Measurements from ENCODE around the gene LTBP1.
A peak's percentile ranks its signal among the peaks of the same experiment; 100 is the strongest.

Gene LTBP1

DNA sequence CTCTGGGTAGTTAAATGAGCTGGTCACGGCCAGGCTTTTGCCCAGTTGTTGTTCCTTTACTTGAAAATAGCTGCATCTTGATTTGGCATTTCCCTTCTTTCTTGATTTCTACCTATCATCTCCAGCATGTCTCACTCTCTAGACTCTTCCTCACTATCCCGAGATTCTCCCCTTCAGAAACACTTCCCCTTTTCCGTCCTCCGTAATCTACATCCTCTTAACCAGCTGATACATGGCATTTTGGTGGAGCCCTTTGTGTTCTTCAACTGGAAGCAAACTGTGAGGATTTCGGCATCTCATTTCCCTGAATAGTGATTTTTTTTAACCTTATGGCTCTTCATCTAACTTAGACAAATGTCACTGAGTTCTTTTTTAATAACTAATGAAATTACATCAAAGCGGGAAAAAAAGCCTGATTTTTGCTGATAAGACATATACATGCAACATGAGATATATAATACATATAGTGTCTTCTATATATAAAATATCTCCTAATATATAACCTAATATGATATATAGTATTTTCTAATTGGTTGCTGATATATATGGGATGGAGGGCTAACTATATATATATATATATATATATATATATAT lies 309.5 kb downstream of the LTBP1 start:
- TF ChIP-seq POLR2AphosphoS5 (IDR thresholded peaks at IDR 0.05; ENCODE audit: low read depth) (no peak), GABPA (IDR thresholded peaks at IDR 0.05; ENCODE audit: low read depth) (no peak), SPI1 (IDR thresholded peaks at IDR 0.05; ENCODE audit: borderline replicate concordance, low read depth) (peak; percentile 89)
- TF ChIP-seq, protein P1, sequence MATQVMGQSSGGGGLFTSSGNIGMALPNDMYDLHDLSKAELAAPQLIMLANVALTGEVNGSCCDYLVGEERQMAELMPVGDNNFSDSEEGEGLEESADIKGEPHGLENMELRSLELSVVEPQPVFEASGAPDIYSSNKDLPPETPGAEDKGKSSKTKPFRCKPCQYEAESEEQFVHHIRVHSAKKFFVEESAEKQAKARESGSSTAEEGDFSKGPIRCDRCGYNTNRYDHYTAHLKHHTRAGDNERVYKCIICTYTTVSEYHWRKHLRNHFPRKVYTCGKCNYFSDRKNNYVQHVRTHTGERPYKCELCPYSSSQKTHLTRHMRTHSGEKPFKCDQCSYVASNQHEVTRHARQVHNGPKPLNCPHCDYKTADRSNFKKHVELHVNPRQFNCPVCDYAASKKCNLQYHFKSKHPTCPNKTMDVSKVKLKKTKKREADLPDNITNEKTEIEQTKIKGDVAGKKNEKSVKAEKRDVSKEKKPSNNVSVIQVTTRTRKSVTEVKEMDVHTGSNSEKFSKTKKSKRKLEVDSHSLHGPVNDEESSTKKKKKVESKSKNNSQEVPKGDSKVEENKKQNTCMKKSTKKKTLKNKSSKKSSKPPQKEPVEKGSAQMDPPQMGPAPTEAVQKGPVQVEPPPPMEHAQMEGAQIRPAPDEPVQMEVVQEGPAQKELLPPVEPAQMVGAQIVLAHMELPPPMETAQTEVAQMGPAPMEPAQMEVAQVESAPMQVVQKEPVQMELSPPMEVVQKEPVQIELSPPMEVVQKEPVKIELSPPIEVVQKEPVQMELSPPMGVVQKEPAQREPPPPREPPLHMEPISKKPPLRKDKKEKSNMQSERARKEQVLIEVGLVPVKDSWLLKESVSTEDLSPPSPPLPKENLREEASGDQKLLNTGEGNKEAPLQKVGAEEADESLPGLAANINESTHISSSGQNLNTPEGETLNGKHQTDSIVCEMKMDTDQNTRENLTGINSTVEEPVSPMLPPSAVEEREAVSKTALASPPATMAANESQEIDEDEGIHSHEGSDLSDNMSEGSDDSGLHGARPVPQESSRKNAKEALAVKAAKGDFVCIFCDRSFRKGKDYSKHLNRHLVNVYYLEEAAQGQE (IDR thresholded peaks at IDR 0.05; ENCODE audit: insufficient replicate concordance, low read depth) = no peak
- TF ChIP-seq, protein P2, sequence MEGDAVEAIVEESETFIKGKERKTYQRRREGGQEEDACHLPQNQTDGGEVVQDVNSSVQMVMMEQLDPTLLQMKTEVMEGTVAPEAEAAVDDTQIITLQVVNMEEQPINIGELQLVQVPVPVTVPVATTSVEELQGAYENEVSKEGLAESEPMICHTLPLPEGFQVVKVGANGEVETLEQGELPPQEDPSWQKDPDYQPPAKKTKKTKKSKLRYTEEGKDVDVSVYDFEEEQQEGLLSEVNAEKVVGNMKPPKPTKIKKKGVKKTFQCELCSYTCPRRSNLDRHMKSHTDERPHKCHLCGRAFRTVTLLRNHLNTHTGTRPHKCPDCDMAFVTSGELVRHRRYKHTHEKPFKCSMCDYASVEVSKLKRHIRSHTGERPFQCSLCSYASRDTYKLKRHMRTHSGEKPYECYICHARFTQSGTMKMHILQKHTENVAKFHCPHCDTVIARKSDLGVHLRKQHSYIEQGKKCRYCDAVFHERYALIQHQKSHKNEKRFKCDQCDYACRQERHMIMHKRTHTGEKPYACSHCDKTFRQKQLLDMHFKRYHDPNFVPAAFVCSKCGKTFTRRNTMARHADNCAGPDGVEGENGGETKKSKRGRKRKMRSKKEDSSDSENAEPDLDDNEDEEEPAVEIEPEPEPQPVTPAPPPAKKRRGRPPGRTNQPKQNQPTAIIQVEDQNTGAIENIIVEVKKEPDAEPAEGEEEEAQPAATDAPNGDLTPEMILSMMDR (IDR thresholded peaks at IDR 0.05; ENCODE audit: insufficient read depth, low read length) = no peak
- Histone ChIP-seq H3K27ac (replicated peaks) (no peak overlapping the region), H3K27me3 (ENCODE audit: insufficient read depth, poor library complexity, severe bottlenecking) (no peaks in the 10 kb centered on the region), H3K4me3 (replicated peaks; ENCODE audit: insufficient read depth, low read length) (no peak overlapping the region)
- no peak for DNase-seq (ENCODE audit: low read depth in 1 of 2, low spot score in 1 of 2)

DNA sequence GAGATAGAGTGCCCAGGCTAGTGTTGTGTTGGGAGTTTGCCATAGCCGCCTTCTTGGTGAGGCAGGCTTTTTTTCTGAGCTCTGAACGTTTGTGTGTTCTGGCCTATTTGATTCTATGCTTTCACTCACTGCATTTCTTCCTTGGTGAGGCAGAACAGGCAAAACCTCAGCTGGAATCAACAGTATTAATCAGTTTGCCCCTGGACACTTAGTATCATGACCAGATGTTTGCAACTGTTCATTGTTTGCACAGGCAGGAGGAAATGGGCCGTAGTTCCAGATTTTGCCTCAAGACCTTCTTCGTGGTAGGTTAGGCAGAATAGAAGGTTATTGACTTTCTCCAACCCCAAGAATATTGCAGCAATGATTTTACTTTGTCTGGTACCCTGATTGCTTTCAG lies 311.6 kb downstream of the LTBP1 start:
- DNase-seq (ENCODE audit: low read depth in 1 of 2, low spot score in 1 of 2) = no peak
- TF ChIP-seq POLR2AphosphoS5 (IDR thresholded peaks at IDR 0.05; ENCODE audit: low read depth) (no peak), GABPA (IDR thresholded peaks at IDR 0.05; ENCODE audit: low read depth) (no peak), SPI1 (IDR thresholded peaks at IDR 0.05; ENCODE audit: borderline replicate concordance, low read depth) (no peak)
- TF ChIP-seq, protein P1 (IDR thresholded peaks at IDR 0.05; ENCODE audit: insufficient replicate concordance, low read depth) = no peak
- TF ChIP-seq, protein P2 (IDR thresholded peaks at IDR 0.05; ENCODE audit: insufficient read depth, low read length) = no peak
- H3K4me3 ChIP-seq (replicated peaks; ENCODE audit: insufficient read depth, low read length) = no peak overlapping the region
- H3K27me3 ChIP-seq (ENCODE audit: insufficient read depth, poor library complexity, severe bottlenecking) = no peaks in the 10 kb centered on the region
- H3K27ac ChIP-seq (replicated peaks) = no peak overlapping the region

DNA sequence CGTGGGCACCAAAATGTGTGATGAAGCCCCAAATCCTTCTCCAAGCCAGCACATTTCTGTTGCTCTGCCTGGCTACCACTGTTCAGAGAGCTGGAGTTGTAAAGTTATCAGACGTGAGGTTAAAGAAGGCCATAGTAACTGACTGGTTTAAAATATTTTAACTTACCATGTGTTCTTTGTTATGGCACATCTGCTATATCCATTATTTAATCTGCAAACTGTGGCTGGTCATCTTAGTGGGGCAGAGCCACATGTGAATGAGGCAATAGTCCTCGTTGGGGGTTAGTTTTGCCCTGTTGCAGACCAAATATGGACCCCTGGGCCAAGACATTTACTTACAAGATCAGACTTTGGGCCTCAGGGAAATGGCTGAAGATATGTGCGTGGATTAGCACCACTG lies 315.3 kb downstream of the LTBP1 start:
- Histone ChIP-seq H3K4me3 (replicated peaks; ENCODE audit: insufficient read depth, low read length) (no peak overlapping the region), H3K27ac (replicated peaks) (no peak overlapping the region), H3K27me3 (ENCODE audit: insufficient read depth, poor library complexity, severe bottlenecking) (no peaks in the 10 kb centered on the region)
- no peak for DNase-seq (ENCODE audit: low read depth in 1 of 2, low spot score in 1 of 2)
- TF ChIP-seq, protein P2 (IDR thresholded peaks at IDR 0.05; ENCODE audit: insufficient read depth, low read length) = no peak
- TF ChIP-seq GABPA (IDR thresholded peaks at IDR 0.05; ENCODE audit: low read depth) (no peak), POLR2AphosphoS5 (IDR thresholded peaks at IDR 0.05; ENCODE audit: low read depth) (no peak), SPI1 (IDR thresholded peaks at IDR 0.05; ENCODE audit: borderline replicate concordance, low read depth) (no peak)
- TF ChIP-seq, protein P1 (IDR thresholded peaks at IDR 0.05; ENCODE audit: insufficient replicate concordance, low read depth) = no peak

Data from HL-60 (cell line).